Psoas muscle (tissue), 8 donors: ENCODE results near the gene MYL2. TPM values are rescaled to one million over a fixed set of nuclear protein-coding genes. Genes with fewer than 3 reads are reported as not detected.
A peak's percentile ranks its signal among the peaks of the same experiment; 100 is the strongest.

Experiments
- ATAC-seq, 4 donors: fragments of 200-7000 bp; cut with Tn5 transposase; one replicate each; pipeline ENCODE4 v1.9.1; 2020; ENCODE audit warnings: moderate library complexity in 3 of 4, mild to moderate bottlenecking in 2 of 4
- DNase-seq, 2 donors: peaks; one replicate each; pipeline ENCODE4 v3.0.0-alpha.2; 2020
- H3K27ac ChIP-seq: fragments of 200-600 bp; one replicate; pipeline ENCODE4 v1.8.0; 2022
- H3K27me3 ChIP-seq, 3 donors: fragments of 200-600 bp in 1 of 3; one replicate each; pipeline versions ENCODE4 v1.6.1 to v1.8.0; 2013 to 2022; ENCODE audit warnings: low read length in 2 of 3, mild to moderate bottlenecking in 2 of 3, moderate library complexity in 1 of 3; ENCODE audit not compliant: insufficient read depth in 3 of 3
- H3K36me3 ChIP-seq, 2 donors: fragments of 200-600 bp in 1 of 2; one replicate each; pipeline versions ENCODE4 v1.6.1 to v1.8.0; 2013 to 2022; ENCODE audit warnings: low read depth in 1 of 2, mild to moderate bottlenecking in 1 of 2, moderate library complexity in 1 of 2; ENCODE audit not compliant: insufficient read depth in 1 of 2
- H3K4me1 ChIP-seq: fragments of 200-600 bp; one replicate; pipeline ENCODE4 v1.8.0; 2022
- H3K4me3 ChIP-seq: fragments of 200-600 bp; one replicate; pipeline ENCODE4 v1.8.0; 2022; ENCODE audit warnings: mild to moderate bottlenecking
- H3K9me3 ChIP-seq: fragments of 200-600 bp; one replicate; pipeline ENCODE4 v1.8.0; 2022
- WGBS, 3 donors: extraction: QIAGEN DNeasy Blood & Tissue Kit; methylation state at CpG; one replicate each; pipeline versions ENCODE4 v1.1.6 to v1.1.7; 2013; 5-methylcytosine and 5-hydroxymethylcytosine counted together
- intact Hi-C, 2 donors: fragments of 100-400 bp; cut with DNase I; formaldehyde crosslinking; loops; one replicate each; pipeline versions ENCODE4 v1.11.0 to v1.14.2; 2022
- polyA plus RNA-seq, 3 donors: library from polyadenylated mRNA; stranded (reverse); fragments of 200-250 nt; gene quantifications; one replicate each; pipeline ENCODE4 v1.2.3, GENCODE V29; 2013
- total RNA-seq, 4 donors: library from RNA; stranded (reverse); fragmentation: NEBNext Ultra II Directional in 2 of 4; extraction: Animal tissue kit (Norgen Biotek cat#: 25700) in 2 of 4; gene quantifications; one replicate each; pipeline versions ENCODE4 v1.2.1 to v1.2.4, GENCODE V29; 2021 to 2023
- TF ChIP-seq, protein P1 (sequence below): fragments of 200-600 bp; IDR thresholded peaks from one replicate; pipeline ENCODE4 v1.8.0; 2022; ENCODE audit warnings: antibody characterized with exemption
- donor health status: healthy with polysubstance abuse.
- donor health status: DM: no; HTN: no; CAD: no; lungs with moderate emphysema.
- donor health status: Bipolar disorder and iron deficiency.
- donor health status: healthy.
- donor health status: DM: yes; HTN: yes; CAD: no.
- donor health status: DM: no; HTN: no; CAD: no.
- donor health status: DM: no; HTN: no; CAD: no.
- donor health status: DM: yes; HTN: yes; CAD: no.

Gene MYL2
- total and polyA plus RNA-seq, 7 donors: 7,765 to 31,606 (median 17,490) TPM

DNA sequence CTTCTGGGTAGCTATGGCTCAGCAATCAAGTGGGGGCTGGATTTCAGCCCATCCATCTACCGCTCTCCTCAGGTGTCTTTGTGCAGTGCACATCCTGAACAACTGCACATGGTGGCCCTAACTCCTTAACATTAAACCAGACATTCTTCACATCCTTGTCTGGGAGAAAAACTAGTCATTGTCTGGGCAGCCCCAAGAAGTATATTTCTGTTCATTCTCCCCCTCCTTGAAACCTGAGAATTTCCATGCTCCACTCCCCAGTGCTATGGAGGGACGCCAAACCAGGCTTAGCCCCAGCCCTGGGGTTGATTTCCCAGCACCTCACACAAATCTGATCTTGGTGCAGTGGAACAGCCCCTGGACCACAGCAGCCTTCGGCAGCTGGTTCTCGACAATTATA is 13.4 kb downstream of the MYL2 start:
- TF ChIP-seq, protein P1, sequence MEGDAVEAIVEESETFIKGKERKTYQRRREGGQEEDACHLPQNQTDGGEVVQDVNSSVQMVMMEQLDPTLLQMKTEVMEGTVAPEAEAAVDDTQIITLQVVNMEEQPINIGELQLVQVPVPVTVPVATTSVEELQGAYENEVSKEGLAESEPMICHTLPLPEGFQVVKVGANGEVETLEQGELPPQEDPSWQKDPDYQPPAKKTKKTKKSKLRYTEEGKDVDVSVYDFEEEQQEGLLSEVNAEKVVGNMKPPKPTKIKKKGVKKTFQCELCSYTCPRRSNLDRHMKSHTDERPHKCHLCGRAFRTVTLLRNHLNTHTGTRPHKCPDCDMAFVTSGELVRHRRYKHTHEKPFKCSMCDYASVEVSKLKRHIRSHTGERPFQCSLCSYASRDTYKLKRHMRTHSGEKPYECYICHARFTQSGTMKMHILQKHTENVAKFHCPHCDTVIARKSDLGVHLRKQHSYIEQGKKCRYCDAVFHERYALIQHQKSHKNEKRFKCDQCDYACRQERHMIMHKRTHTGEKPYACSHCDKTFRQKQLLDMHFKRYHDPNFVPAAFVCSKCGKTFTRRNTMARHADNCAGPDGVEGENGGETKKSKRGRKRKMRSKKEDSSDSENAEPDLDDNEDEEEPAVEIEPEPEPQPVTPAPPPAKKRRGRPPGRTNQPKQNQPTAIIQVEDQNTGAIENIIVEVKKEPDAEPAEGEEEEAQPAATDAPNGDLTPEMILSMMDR: no peak
- H3K27me3 ChIP-seq: no peaks in the 10 kb centered on the region
- H3K4me1 ChIP-seq: no peaks in the 10 kb centered on the region
- no peak overlapping the region for H3K4me3 ChIP-seq
- peaks cover 0 to 7% of the 10 kb centered on the region in 2 donors for H3K36me3 ChIP-seq
- ATAC-seq (peak in 2 of 4 donors; percentile 26 to 35), DNase-seq (no peak)
- intact Hi-C loops: no loop called here
- no peaks in the 10 kb centered on the region for H3K9me3 ChIP-seq
- whole genome bisulfite sequencing, 3 donors: 32 to 37% (median 35%) methylated on average over 4 of the region's 4 CpGs
- no peak overlapping the region for H3K27ac ChIP-seq

DNA sequence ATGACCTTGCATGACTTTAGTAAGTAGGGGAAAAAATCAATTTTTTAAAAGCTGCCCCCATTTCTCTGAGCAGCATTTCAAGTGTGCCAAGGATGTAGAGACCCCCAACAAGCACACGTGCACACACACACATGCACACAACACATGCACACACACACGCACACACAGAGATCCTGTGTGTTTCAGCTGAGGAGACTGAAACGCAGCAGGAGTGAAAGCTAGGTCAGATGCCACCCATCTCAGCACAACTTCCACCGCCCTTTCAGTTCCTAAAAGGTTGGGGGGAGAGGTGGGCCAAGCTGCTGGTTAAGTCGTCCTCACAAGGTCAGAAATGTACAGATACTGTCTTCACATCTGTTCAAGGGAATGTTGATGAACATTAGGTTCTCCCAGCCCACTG is 13.9 kb downstream of the MYL2 start:
- Histone ChIP-seq H3K4me3 (no peak overlapping the region), H3K9me3 (no peaks in the 10 kb centered on the region), H3K4me1 (no peaks in the 10 kb centered on the region), H3K27ac (no peak overlapping the region), H3K36me3 (peaks cover 0 to 7% of the 10 kb centered on the region in 2 donors), H3K27me3 (no peaks in the 10 kb centered on the region)
- intact Hi-C loops: no loop called here
- TF ChIP-seq, protein P1: no peak
- ATAC-seq (peak in 2 of 4 donors; percentile 11 to 16), DNase-seq (no peak)
- 43 to 56% (median 54%) methylated on average over 5 of the region's 5 CpGs for WGBS, 3 donors

DNA sequence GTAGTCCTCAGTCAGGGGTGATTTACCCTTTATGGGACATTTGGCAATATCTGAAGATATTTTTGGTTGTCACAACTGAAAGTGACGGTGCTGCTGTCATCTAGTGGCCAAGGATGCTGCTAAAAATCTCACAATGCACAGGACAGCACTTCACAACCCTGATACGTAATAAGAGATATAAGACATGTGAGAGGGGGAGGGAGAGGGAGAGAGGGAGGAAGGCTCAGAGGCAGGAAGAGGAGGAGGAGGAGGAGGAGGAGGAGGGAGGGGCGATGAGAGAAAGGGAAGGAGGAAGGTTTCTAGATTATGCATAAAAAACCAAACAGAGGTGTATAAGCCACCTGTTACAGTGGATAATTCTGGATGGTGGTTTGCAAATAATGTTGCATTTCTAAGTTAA is 14.3 kb downstream of the MYL2 start:
- Histone ChIP-seq H3K4me1 (no peaks in the 10 kb centered on the region), H3K27ac (no peak overlapping the region), H3K36me3 (peaks cover 0 to 7% of the 10 kb centered on the region in 2 donors), H3K9me3 (no peaks in the 10 kb centered on the region), H3K4me3 (no peak overlapping the region), H3K27me3 (no peaks in the 10 kb centered on the region)
- intact Hi-C loops: no loop called here
- TF ChIP-seq, protein P1: no peak
- DNase-seq: no peak
- 27 to 38% (median 27%) methylated on average over 3 of the region's 3 CpGs for WGBS, 3 donors
- ATAC-seq: peak in 2 of 4 donors; percentile 29 to 40

DNA sequence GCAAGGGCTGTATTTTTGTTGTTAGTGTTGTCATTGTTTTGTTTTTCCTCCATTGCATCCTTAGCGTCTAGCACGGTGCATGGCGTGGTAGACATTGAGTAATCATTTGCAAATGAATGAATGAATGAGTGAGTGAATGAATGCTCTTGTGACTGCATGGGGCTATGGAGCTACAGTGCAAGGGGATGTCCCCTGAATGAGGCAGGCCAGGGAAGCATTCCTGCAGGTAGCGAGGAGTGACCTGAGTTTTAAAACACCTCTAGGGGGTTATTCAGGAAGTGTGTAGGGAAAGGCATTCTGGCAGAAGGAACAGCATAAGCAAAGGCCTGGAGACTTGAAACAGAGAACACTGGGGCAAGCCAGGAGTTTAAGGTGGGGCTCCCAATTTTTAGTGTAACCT is 16.9 kb downstream of the MYL2 start:
- no peak for DNase-seq
- peak in 1 of 4 donors; percentile 4 for ATAC-seq
- Histone ChIP-seq H3K9me3 (no peaks in the 10 kb centered on the region), H3K4me3 (no peak overlapping the region), H3K27ac (no peak overlapping the region), H3K36me3 (no peaks in the 10 kb centered on the region), H3K27me3 (no peaks in the 10 kb centered on the region), H3K4me1 (no peaks in the 10 kb centered on the region)
- WGBS, 3 donors: 84 to 92% (median 92%) methylated on average over 4 of the region's 4 CpGs
- TF ChIP-seq, protein P1: no peak
- intact Hi-C loops: no loop called here

DNA sequence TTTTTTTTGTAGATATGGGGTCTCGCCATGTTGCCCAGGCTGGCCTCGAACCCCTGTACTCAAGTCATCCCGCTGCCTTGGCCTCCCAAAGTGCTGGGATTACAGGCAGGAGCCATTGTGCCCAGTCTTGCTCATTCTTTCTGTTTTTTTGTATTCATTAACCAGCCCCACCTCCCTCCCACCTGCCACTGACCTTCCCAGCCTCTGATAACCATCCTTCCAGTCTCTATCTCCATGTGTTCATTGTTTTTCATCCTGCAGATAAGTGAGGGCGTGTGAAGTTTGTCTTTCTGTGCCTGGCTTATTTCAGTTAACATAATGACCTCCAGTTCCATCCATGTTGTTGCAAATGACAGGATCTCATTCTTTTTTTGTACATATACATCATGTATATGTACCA is 19.0 kb downstream of the MYL2 start:
- no peak for ATAC-seq
- WGBS, 3 donors: 75 to 87% (median 83%) methylated on average over 4 of the region's 4 CpGs
- no peaks in the 10 kb centered on the region for H3K4me1 ChIP-seq
- intact Hi-C loops: no loop called here
- H3K36me3 ChIP-seq: no peaks in the 10 kb centered on the region
- no peaks in the 10 kb centered on the region for H3K9me3 ChIP-seq
- no peaks in the 10 kb centered on the region for H3K27me3 ChIP-seq
- H3K27ac ChIP-seq: no peak overlapping the region
- H3K4me3 ChIP-seq: no peak overlapping the region
- no peak for DNase-seq
- TF ChIP-seq, protein P1: no peak
